Measurements from ENCODE around the gene FBXO38.

Gene FBXO38

GRCh38 chr5:148381906-148382305 is 1.9 kb upstream of the FBXO38 start:
- in situ Hi-C loops (cut with MboI; ENCODE audit: low pct_unique_long_range_greater_than_20kb, low sequenced_read_pairs, unreplicated experiment): no loop called here
- TF ChIP-seq CTCF (IDR thresholded peaks at IDR 0.05; ENCODE audit: extremely low read depth, insufficient read depth, missing control alignments): no peak
- DNase-seq (ENCODE audit: low spot score): no peak

DNA sequence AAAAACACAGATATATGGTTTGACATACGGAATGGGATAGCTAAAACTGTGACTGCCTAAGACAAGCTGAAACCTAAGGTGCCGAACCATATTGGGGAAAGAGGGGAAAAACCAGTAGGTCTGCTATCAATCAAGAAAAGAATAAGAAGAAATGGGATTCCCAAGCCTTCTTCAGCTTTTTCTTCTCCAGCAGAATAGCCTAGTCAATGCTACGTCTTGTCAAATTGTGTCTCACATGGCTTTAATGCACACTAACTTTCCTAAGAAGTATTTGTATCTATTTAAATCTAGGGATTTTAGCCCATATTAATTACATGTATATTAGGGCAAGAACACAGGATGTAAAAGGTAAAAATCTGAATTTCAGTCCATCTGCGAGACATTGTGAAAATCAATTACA is 797 bp upstream of the FBXO38 start:
- no peak for TF ChIP-seq CTCF (IDR thresholded peaks at IDR 0.05; ENCODE audit: extremely low read depth, insufficient read depth, missing control alignments)
- no peak for DNase-seq (ENCODE audit: low spot score)
- in situ Hi-C loops (cut with MboI; ENCODE audit: low pct_unique_long_range_greater_than_20kb, low sequenced_read_pairs, unreplicated experiment): no loop called here

GRCh38 chr5:148384380-148384737 is 601 bp downstream of the FBXO38 start:
- in situ Hi-C loops (cut with MboI; ENCODE audit: low pct_unique_long_range_greater_than_20kb, low sequenced_read_pairs, unreplicated experiment): no loop called here
- no peak for DNase-seq (ENCODE audit: low spot score)
- no peak for TF ChIP-seq CTCF (IDR thresholded peaks at IDR 0.05; ENCODE audit: extremely low read depth, insufficient read depth, missing control alignments)

GRCh38 chr5:148385094-148385493 is 1.3 kb downstream of the FBXO38 start:
- no peak for DNase-seq (ENCODE audit: low spot score)
- in situ Hi-C loops (cut with MboI; ENCODE audit: low pct_unique_long_range_greater_than_20kb, low sequenced_read_pairs, unreplicated experiment): no loop called here
- TF ChIP-seq CTCF (IDR thresholded peaks at IDR 0.05; ENCODE audit: extremely low read depth, insufficient read depth, missing control alignments): no peak

DNA sequence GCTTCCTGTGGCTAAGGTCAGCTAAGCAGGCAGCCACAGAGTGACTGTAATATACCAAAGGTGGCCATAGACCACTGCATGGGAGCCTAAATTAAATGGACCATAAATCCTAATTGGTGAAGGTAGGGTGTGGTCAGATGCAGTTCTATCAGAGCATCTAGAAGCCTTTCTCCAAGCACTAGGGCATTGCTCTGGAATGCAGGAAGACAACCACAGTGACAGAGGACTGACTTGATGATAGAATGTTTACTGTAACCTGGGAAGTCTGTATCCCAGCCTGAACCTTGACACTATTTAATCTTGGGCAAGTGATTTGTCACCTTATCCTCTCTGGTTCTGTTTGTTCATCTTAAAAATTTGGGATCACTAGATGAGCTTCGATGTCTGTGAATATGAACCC is 2.3 kb downstream of the FBXO38 start:
- in situ Hi-C loops (cut with MboI; ENCODE audit: low pct_unique_long_range_greater_than_20kb, low sequenced_read_pairs, unreplicated experiment): no loop called here
- no peak for DNase-seq (ENCODE audit: low spot score)
- TF ChIP-seq CTCF (IDR thresholded peaks at IDR 0.05; ENCODE audit: extremely low read depth, insufficient read depth, missing control alignments): no peak

- in situ Hi-C loops (cut with MboI; ENCODE audit: low pct_unique_long_range_greater_than_20kb, low sequenced_read_pairs, unreplicated experiment): no loop called here
- TF ChIP-seq CTCF (IDR thresholded peaks at IDR 0.05; ENCODE audit: extremely low read depth, insufficient read depth, missing control alignments): no peak
- no peak for DNase-seq (ENCODE audit: low spot score)
These were observed 3.6 kb downstream of the FBXO38 start for GRCh38 chr5:148387325-148387724.

DNA sequence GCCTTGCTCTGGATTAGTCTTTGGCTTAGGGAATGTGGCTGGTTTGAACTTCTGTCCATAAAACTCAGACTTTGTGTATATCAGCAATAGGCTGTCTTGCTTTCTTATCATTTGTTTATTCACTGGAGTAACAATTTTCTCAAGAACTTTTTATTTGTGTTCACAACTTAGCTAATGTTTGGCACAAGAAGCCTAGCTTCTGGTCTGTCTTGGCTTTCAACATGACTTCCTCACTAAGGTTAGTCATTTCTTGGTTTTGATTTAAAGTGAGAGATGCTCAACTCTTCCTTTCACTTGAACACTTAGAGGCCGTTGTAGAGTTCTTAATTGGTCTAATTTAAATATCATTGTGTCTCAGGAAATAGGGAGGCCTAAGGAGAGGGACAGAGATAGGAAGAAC is 4.9 kb downstream of the FBXO38 start:
- DNase-seq (ENCODE audit: low spot score): no peak
- TF ChIP-seq CTCF (IDR thresholded peaks at IDR 0.05; ENCODE audit: extremely low read depth, insufficient read depth, missing control alignments): no peak
- in situ Hi-C loops (cut with MboI; ENCODE audit: low pct_unique_long_range_greater_than_20kb, low sequenced_read_pairs, unreplicated experiment): no loop called here
